HG02642 (cell line): ENCODE results near the gene TOE1.
"Not testable (repeated sequence)": the region's sequence is repeated elsewhere in the genome, so short reads cannot be mapped to it uniquely, and the experiment has no call there.

Experiments used
- ATAC-seq: cut with Tn5 transposase; IDR thresholded peaks from one replicate; pipeline ENCODE4 v1.9.1; 2021; ENCODE audit warnings: mild to moderate bottlenecking; ENCODE audit not compliant: unreplicated experiment, poor library complexity

The TOE1 gene

GRCh38 chr1:45353685-45354084 is 13.7 kb downstream of the TOE1 start:
- ATAC-seq = no peak

- no peak for ATAC-seq
Measured at GRCh38 chr1:45354838-45355237, 14.9 kb downstream of the TOE1 start.

GRCh38 chr1:45355683-45356082 is 15.7 kb downstream of the TOE1 start:
- no peak for ATAC-seq

GRCh38 chr1:45356186-45356585 is 16.2 kb downstream of the TOE1 start:
- ATAC-seq = no peak

GRCh38 chr1:45359882-45360513 is 20.0 kb downstream of the TOE1 start:
- no peak for ATAC-seq

GRCh38 chr1:45360981-45361380 is 21.0 kb downstream of the TOE1 start:
- not testable (repeated sequence) for ATAC-seq

GRCh38 chr1:45364294-45364693 is 24.3 kb downstream of the TOE1 start:
- ATAC-seq = no peak

GRCh38 chr1:45365051-45365450 is 25.1 kb downstream of the TOE1 start:
- peak; percentile 59 for ATAC-seq

- peak; percentile 54 for ATAC-seq
Measured at GRCh38 chr1:45370575-45370974, 30.6 kb downstream of the TOE1 start.

GRCh38 chr1:45373573-45373972 is 33.6 kb downstream of the TOE1 start:
- ATAC-seq = no peak

- no peak for ATAC-seq
Measured at GRCh38 chr1:45375104-45376090, 35.4 kb downstream of the TOE1 start.

GRCh38 chr1:45378184-45378583 is 38.2 kb downstream of the TOE1 start:
- no peak for ATAC-seq

- ATAC-seq = no peak
Measured at GRCh38 chr1:45379524-45379923, 39.6 kb downstream of the TOE1 start.

GRCh38 chr1:45380125-45380524 is 40.2 kb downstream of the TOE1 start:
- no peak for ATAC-seq

GRCh38 chr1:45380730-45381129 is 40.8 kb downstream of the TOE1 start:
- ATAC-seq = no peak

- no peak for ATAC-seq
Measured at GRCh38 chr1:45381243-45381642, 41.3 kb downstream of the TOE1 start.

- no peak for ATAC-seq
Measured at GRCh38 chr1:45383191-45383590, 43.2 kb downstream of the TOE1 start.

- not testable (repeated sequence) for ATAC-seq
Measured at GRCh38 chr1:45384213-45384612, 44.2 kb downstream of the TOE1 start.

- no peak for ATAC-seq
Measured at GRCh38 chr1:45385302-45385701, 45.3 kb downstream of the TOE1 start.

- no peak for ATAC-seq
Measured at GRCh38 chr1:45386219-45386618, 46.2 kb downstream of the TOE1 start.
